Dedifferentiated amniotic fluid mesenchymal stem cell (primary cell): ENCODE results near the gene SCAMP1.
"Not testable (repeated sequence)": the region's sequence is repeated elsewhere in the genome, so short reads cannot be mapped to it uniquely, and the experiment has no call there.

Experiments used
- DNase-seq: peaks from one replicate; pipeline ENCODE4 v3.0.0-alpha.2; 2016; ENCODE audit errors: extremely low spot score

The SCAMP1 gene

DNA sequence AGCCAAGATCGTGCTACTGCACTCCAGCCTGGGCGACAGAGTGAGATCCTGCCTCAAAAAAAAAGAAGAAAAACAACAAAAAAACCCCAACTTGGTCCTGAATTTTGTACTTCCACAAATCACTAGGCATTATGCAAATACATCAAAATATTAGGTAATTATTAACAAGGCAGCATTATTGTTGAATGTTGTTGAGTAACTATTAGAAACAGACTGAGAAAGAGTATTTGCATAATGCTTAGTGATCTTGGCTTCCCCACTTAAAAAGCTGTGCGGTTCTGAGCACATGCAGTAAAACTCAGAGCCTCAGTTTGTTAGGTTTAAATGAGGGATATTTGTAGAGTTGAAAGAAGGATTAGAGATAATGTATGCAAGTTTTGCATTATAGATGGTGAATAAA is 64.2 kb downstream of the SCAMP1 start:
- DNase-seq: no peak

DNA sequence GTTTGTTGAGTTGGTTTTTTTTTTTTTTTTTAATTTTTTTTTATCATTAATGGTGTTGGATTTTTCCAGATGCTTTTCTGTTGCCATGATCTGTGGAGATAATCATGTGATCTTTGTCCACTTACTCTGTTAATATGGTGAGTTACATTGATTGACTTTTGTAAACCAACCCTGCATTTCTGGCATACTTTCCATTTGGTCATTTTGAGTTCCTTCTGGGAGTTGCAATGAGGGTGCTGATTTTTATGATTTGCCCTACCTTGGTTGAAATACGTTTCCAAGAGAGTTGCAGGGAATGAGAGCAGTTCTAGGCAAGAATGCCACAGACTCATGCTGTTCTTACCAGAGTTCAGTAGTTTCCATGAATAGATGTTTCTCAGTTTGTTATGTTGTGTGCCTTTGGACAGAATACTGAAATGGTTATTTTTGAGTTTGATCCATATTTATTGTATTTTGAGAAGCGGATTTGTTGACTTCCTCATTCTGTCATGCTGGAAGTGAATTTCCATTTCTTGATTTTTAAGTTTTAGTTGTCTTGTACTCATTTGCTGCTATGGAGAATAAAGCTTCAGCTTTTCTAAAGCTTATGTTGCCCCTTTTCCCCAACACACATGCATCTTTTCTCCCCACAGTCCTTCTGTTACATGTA is 69.0 kb downstream of the SCAMP1 start:
- no peak for DNase-seq

DNA sequence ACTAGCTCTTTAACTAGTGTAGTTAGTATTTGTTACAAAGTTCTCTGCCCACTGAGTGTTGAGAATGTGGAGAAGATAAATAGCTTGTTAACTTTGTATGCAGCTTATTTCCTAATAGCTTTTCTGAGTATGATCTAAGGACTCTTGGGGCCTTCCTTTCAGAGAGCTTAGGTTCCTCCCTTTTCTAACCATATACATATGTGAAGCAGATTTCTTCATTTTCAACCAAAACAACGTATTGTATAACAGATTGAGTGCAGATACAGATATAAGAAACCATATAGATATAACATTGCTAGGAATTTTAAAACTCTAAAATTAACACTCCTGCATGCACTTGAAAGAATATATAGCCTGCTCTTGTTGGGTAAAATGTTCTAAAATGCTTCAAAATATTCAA is 70.4 kb downstream of the SCAMP1 start:
- no peak for DNase-seq

DNA sequence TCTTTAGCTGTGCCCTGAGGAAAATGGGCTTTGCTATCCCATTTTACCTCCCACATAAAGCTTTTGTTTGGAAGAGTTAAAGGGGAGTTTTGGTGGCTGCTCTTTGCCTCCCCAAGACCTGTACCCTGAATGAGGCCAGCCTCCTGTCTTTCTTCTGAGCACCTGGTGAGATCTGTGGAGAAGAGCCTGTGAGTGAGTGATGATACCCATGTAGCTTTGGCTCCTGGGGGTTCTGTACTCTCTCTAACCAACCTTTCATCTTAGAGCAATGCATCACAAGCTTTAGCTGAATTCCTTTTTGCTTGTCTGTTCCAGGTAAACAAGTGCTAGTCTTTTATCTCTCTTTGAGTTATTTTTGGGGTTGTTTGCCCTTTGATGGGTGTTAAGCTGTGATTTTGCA is 73.6 kb downstream of the SCAMP1 start:
- DNase-seq: no peak

DNA sequence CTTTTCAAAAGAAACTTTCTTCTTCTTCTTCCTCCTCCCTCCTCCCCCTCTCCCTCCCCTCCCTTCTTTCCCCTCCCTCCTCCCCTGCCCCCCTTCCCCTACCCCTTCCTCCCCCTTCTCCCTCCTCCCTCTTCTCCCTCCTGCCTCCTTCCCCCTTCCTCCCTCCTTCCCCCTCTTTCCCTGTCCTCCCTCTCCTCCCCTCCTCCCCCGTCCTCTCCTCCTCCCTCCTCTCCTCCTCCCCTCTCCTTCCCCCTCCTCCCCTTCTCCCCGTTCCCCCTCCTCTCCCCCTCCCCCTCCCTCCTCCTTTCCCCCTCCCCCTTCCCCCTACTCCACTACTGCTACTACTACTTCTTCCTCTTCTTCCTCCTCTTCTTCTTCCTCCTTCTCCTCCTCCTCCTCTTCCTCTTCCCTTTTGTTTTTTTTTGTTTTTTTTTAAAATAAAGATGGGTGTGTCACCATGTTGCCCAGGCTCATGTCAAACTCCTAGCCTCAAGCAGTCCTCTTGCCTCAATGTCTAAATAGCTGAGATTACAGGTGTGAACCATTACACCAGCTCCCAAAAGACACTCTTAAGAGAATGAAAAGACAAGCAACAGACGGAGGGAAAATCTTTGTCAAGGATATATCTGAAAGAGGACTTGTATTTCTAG is 87.5 kb downstream of the SCAMP1 start:
- DNase-seq: no peak

DNA sequence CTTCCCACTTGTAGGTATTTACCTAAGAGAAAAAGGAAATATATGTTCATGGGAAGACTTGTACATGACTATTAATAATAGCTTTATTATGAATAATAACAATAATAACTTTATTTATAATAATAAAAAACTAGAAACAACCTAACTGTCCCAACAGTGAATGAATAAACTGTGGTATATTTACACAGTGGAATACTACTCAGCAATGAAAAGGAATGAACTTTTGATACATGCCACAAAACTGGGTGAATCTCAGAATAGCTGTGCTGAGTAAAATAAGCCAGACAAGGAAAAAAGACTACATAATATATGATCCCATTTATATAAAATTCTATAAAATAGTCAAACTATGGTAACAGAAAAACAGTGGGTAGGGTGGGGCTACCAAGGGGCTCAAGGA is 88.7 kb downstream of the SCAMP1 start:
- DNase-seq: no peak

DNA sequence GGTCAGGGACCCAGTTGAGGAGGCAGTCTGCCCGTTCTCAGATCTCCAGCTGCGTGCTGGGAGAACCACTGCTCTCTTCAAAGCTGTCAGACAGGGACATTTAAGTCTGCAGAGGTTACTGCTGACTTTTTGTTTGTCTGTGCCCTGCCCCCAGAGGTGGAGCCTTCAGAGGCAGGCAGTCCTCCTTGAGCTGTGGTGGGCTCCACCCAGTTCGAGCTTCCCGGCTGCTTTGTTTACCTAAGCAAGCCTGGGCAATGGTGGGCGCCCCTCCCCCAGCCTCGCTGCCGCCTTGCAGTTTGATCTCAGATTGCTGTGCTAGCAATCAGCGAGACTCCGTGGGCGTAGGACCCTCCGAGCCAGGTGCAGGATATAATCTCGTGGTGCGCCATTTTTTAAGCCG is 97.1 kb downstream of the SCAMP1 start:
- DNase-seq: not testable (repeated sequence)

DNA sequence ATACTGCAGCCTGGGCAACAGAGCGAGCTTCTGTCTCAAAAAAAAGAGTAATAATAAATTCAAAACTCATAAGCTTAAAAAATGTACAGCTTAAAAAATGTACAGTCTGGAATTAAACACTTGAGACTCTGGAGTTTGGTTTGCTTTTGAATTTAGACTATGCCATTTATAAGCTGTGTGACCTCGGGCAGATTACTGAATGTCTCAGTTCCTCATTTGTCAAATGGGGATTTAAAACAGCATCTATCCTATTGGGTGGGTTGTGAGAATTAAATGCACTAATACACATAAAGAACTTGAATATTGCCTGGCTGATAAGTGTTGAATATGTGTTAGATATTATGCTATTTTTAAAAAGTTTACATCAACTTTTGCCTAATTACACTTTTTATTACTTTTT is 98.4 kb downstream of the SCAMP1 start:
- DNase-seq: no peak

DNA sequence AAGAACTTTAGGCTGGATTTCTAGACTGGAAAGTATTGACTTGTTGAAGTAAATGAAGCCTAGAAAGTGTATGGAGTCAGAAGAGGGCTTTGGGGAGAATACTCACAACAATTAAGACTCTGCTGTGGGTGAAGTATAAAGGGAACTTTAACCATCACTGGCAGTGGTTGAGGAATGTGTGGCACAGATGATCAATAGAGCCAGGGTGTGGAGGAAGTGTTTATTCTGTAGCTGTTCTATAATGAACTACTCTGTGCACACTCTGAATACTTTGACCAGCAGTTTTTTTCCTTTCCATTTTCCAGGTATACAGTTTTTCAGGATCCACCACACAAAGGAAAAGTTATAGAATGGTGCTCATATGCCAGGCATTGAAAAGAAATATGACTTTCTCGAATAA is 106.7 kb downstream of the SCAMP1 start:
- DNase-seq: no peak

DNA sequence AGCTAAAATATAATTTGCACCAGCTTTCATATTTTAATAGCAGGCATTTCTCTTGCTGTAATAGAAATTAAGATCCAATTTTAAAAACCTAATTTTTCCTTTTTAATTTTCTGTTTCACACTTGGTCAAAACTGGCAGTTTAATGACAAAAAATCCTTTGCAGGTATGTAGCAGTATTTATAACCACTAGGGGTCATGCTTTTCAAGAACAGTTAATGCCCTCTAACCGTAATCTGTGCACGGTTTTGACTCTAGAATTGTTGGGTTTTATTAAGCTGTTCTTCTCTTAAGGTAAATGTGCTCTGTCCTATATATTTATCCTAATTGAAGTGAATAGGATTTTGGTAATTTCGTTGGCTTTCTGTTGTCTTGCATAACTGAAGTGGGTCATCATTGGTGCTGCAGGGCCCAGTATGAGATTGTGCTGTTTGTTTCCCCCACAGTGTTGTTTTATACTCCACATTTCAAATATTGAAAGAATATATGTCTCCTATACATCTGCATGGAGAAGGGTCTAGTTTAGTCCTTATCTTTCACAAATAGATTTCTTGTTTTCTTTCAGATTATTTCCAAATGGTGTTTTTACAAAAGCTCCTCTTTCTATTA is 107.4 kb downstream of the SCAMP1 start:
- peak; percentile 66 for DNase-seq

DNA sequence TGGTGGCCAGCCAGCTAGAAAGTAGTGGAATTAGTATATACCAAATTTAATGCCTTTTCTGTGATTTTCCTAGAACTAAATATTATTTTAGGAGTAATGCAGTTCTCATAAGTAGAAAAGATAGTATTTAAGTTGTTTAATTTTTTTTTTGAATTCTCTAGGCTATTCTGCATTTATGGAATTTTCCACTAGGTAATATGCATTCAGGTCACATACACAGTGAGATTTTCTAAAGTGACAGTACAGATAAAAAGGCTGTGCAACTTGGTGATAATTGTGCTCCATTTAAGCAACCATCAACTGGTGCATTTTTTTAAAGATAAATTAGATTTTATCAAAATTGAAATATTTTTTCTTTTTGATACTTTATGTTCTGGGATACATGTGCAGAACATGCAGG is 111.5 kb downstream of the SCAMP1 start:
- no peak for DNase-seq

DNA sequence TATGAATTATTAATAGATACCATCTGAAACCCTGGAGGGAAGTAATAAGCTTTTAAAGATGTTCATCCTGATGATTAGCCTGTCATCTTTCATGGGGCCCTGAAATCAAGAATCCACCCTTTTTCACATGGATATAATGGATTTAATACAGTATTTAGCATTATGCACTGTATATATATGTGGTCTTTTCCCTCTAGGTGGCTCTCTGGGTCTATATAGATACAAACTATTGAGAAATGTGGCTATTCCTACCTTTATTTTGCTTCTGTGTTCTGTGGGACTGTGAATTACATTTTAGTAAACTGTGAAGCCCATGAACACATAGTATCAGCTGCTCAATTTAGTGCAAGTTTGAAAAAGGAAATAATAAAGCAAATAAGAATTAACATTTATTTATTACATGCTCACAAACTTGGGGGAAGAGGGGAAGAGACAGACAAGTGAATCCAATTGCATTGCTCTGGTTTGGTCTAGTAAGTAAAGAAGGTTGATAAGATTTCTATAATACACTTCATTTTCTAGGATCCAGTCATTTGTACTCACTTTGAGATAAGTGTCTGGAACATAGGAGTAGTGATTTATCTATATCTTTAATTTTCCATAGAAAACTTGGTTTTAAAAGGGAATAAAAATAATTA is 112.2 kb downstream of the SCAMP1 start:
- peak; percentile 38 for DNase-seq

DNA sequence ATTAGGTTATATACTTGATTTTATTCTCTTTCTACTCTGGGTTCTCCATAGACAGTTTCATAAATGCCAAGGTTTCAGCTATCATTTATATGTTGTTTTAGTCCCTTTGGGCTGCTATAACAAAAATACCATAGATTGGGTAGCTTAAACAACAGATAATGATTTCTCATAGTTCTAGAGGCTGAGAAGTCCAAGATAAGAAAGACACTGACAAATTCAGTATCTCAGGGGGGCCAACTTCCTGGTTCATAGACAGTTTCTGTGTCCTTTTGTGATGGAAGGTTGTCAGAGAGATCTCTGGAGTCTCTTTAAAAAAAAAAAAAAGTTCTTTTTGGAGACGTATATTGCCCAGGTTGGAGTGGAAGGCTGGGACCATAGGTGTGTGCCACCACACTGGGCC is 113.3 kb downstream of the SCAMP1 start:
- no peak for DNase-seq

DNA sequence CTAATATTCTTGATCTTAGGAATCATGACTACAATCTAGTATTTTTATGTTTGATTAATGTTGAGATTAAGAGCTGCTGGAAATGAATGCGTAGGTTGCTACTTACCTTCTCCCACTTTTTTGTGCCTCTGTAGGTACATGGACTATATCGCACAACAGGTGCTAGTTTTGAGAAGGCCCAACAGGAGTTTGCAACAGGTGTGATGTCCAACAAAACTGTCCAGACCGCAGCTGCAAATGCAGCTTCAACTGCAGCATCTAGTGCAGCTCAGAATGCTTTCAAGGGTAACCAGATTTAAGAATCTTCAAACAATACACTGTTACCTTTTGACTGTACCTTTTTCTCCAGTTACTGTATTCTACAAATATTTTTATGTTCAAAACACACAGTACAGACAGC is 115.0 kb downstream of the SCAMP1 start:
- no peak for DNase-seq

DNA sequence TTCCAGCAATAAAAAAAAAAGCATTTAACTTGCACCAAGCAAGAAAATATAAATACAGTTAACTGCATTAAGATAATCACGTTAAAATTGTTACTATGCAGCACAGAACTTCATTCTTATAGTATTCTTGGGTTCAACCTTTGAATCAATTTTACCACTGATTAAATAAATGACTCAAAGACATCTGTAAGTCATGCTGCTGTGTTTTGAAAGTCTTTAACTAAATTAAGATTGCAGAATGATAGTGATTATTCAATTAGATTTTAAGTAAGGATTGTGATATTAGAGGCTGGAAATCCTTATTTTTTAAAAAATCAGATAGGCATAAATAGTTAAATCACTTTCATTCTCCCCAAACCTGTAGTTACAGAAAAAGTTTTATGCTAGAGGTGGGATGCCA is 116.4 kb downstream of the SCAMP1 start:
- no peak for DNase-seq

DNA sequence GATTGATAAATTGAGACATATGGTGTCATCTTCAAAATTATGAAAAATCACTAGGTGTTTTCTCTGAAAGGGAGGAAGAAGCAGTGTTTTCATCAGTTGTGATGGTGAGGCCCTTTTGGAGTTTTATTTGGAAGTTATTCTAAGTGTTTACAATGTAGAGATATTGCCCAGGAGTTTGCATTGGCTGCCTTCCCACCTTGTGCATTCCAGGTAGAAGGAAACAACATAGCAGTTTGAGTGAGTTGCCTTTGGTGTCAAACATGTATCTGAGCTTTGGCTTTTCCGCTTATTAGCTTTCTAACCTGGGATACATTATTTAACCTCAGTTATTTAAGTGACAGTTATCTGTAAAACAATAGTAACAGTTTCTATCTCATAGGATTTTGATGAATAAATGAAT is 122.5 kb downstream of the SCAMP1 start:
- DNase-seq: no peak

DNA sequence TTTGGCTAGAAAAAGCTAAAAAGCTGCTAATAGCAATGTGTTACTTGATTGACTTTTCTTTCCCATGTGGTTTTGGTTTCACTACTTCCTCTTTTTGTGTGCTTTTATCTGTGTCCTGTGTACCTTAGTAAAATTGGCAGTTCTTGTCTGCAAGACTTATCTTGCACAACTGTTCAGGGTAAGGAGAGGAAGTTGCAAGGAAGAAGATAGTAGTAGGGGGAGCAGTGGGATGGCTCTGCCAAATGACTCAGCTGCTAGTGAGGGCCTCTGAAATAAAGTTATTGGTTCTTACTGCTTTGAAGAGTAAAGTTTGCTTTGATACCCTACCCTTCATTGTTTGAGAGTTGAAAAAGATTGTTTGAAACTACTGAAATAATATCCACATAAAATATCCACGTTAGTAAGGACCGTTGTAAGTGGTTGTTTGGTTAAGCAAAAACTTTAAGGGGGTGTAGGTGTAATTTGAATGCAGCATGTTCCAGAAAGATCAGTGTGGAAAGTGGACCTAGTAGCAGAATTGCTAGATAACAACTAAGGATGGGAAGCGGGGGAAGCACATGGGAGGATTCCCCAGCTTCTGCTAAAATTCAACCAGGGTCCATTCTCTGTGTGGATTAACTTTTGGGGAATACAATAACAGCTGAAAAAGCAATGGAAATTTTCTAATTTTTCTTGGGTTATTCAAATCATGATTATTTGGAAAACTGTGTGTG is 123.5 kb downstream of the SCAMP1 start:
- DNase-seq: no peak

DNA sequence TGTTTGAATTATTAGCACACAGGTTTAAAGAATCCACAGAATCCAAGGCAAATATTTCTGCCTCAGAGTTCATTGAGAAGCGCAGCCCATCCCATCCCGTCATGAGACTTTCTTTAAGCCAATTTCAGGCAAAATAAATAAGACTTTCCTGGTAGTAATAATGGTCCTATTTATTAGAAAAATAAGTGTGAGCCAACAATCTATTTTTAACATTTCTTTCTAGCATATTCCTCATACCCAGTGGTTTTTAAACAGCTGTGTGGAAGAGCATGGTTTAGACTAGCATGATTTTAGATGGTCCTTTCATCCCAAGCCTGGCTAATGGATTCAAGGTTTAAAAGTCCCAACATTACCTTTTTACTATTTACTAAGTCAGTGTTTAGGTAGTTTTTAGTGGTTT is 125.8 kb downstream of the SCAMP1 start:
- DNase-seq: no peak

DNA sequence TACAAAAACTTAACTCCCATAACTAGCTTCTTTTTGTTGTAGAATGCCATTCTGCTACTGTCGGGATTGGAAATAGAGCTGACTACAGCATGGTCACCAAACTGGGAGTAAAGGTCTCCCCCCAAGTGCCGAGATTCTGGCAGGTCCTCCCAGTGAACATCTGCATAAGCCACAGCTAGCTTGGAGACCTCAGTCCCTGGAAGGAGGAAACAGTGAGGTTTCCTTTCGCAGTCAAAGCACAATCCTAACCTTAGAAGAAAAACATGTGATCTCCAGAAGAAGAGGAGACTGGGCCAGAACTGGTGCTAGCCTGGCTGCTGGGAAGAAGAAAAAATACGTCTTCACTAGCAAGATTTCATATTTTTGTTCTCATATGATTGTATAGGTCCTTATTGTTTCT is 127.4 kb downstream of the SCAMP1 start:
- DNase-seq: no peak

DNA sequence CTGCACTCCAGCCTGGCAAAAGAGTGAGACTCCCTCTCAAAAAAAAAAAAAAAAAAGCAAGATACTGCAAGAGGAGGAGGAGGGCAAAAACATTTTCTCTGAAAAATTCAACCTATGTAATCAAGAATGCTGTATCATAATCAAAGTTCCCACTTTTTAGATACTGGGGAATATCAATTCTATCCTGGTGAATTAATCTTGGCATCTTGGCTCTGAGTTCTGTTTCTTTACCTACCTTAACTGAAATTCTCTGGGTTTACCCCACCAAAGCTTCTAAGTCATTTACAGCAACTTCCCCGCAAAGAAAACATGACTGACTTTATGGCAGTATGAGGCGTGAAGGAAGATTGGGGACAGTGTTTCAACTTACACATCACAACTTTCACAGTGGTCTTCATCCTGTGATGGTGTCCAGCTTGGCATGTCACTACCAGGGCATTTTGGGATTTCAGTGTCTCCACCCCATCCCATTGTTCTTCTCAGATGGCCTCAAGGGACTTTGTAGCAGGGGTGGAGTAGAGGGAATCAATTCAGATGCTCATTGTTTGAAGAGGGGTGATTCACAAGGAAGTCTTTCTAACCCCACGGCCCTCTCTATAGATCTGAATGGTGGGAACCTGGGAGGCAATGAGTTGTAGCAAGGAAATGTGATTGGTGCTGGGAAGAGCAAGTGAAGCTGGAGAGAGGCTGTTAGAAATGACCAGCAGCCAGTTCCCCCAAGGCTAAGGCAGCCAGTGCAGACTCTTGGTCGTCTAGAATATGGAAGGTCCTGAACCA is 130.5 kb downstream of the SCAMP1 start:
- no peak for DNase-seq

DNA sequence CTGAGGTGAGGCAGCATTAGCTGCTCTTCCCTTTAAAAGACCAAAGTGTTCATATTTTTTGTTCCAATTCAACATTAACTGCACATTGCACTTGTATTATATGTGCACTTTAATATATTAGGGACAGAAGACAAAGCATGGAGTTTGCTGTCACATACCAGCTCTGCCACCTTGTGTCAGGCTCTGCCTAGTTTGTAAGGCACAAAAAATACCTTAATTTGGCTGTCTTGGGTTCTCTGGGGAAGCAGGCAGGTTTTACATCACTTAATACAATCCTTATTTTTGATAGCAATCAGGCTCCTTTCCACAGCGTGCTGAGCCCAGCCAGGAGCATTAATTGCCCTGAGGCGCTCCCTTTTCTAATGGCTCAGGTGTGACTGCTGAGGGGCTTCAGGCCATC is 131.8 kb downstream of the SCAMP1 start:
- no peak for DNase-seq

DNA sequence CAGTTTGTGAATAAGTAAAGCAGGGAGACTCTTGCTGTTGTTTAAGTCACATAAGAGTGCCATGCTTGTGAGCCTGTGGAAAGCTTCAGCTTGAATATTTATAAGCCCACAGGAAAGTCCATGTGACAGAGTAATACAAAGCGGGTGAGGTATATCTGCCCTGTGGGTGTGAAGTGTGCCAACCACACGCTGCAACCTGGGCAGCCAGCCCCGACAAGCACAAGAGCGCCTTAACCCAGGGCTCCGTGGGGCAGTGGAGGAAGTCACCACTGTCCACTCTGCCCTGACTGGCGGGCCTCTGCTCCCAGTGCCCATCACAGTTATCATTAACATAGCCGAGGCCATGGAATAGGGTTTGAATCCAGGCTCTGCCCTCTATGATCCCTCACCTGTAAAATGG is 132.2 kb downstream of the SCAMP1 start:
- DNase-seq: no peak
